ENCODE data around the gene PMPCA. TPM values are rescaled to one million over a fixed set of nuclear protein-coding genes. Genes with fewer than 3 reads are reported as not detected.

Gene PMPCA
- total and polyA plus RNA-seq, 2 of the 8 experiments (the other 6 are each of a cell fraction or from before 2014, with no cell fraction given), result 60.0 to 88.2 TPM

DNA sequence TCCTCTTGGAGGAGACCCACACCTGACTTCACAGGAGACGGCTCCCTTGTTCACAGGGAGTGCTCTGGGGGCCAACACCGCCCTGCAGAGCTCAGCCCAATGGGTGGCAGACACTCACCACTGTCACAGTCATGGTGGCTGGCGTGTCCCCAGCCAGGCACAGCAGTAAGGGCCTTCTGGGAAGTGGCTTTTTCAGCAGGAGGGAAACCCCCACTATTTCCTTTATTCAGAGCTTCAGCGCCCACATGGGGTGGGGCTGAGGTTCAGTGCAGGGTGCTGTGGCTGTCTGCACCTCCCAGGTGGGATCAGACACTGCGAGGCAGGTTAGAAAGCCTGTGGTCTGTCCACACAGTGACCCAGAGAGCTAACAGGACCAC, 6.9 kb upstream of the PMPCA start (continued):
- TF ChIP-seq, protein P1, sequence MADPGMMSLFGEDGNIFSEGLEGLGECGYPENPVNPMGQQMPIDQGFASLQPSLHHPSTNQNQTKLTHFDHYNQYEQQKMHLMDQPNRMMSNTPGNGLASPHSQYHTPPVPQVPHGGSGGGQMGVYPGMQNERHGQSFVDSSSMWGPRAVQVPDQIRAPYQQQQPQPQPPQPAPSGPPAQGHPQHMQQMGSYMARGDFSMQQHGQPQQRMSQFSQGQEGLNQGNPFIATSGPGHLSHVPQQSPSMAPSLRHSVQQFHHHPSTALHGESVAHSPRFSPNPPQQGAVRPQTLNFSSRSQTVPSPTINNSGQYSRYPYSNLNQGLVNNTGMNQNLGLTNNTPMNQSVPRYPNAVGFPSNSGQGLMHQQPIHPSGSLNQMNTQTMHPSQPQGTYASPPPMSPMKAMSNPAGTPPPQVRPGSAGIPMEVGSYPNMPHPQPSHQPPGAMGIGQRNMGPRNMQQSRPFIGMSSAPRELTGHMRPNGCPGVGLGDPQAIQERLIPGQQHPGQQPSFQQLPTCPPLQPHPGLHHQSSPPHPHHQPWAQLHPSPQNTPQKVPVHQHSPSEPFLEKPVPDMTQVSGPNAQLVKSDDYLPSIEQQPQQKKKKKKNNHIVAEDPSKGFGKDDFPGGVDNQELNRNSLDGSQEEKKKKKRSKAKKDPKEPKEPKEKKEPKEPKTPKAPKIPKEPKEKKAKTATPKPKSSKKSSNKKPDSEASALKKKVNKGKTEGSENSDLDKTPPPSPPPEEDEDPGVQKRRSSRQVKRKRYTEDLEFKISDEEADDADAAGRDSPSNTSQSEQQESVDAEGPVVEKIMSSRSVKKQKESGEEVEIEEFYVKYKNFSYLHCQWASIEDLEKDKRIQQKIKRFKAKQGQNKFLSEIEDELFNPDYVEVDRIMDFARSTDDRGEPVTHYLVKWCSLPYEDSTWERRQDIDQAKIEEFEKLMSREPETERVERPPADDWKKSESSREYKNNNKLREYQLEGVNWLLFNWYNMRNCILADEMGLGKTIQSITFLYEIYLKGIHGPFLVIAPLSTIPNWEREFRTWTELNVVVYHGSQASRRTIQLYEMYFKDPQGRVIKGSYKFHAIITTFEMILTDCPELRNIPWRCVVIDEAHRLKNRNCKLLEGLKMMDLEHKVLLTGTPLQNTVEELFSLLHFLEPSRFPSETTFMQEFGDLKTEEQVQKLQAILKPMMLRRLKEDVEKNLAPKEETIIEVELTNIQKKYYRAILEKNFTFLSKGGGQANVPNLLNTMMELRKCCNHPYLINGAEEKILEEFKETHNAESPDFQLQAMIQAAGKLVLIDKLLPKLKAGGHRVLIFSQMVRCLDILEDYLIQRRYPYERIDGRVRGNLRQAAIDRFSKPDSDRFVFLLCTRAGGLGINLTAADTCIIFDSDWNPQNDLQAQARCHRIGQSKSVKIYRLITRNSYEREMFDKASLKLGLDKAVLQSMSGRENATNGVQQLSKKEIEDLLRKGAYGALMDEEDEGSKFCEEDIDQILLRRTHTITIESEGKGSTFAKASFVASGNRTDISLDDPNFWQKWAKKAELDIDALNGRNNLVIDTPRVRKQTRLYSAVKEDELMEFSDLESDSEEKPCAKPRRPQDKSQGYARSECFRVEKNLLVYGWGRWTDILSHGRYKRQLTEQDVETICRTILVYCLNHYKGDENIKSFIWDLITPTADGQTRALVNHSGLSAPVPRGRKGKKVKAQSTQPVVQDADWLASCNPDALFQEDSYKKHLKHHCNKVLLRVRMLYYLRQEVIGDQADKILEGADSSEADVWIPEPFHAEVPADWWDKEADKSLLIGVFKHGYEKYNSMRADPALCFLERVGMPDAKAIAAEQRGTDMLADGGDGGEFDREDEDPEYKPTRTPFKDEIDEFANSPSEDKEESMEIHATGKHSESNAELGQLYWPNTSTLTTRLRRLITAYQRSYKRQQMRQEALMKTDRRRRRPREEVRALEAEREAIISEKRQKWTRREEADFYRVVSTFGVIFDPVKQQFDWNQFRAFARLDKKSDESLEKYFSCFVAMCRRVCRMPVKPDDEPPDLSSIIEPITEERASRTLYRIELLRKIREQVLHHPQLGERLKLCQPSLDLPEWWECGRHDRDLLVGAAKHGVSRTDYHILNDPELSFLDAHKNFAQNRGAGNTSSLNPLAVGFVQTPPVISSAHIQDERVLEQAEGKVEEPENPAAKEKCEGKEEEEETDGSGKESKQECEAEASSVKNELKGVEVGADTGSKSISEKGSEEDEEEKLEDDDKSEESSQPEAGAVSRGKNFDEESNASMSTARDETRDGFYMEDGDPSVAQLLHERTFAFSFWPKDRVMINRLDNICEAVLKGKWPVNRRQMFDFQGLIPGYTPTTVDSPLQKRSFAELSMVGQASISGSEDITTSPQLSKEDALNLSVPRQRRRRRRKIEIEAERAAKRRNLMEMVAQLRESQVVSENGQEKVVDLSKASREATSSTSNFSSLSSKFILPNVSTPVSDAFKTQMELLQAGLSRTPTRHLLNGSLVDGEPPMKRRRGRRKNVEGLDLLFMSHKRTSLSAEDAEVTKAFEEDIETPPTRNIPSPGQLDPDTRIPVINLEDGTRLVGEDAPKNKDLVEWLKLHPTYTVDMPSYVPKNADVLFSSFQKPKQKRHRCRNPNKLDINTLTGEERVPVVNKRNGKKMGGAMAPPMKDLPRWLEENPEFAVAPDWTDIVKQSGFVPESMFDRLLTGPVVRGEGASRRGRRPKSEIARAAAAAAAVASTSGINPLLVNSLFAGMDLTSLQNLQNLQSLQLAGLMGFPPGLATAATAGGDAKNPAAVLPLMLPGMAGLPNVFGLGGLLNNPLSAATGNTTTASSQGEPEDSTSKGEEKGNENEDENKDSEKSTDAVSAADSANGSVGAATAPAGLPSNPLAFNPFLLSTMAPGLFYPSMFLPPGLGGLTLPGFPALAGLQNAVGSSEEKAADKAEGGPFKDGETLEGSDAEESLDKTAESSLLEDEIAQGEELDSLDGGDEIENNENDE (IDR thresholded peaks at IDR 0.05; ENCODE audit: insufficient replicate concordance, low read length), result no peak
- no peak for TF ChIP-seq HDAC2 (IDR thresholded peaks at IDR 0.05; ENCODE audit: borderline replicate concordance in 1 of 2, low read depth in 2 of 2, low read length in 2 of 2)
- no peak for TF ChIP-seq POLR2A (IDR thresholded peaks at IDR 0.05; ENCODE audit: control extremely low read depth in 1 of 2, low read depth in 2 of 2, low read length in 2 of 2)
- no peak for TF ChIP-seq CBX5 (IDR thresholded peaks at IDR 0.05; ENCODE audit: low read depth, low read length)
- TF ChIP-seq CHD1 (IDR thresholded peaks at IDR 0.05; ENCODE audit: low read depth, low read length), result no peak
- TF ChIP-seq KDM5A (IDR thresholded peaks at IDR 0.05; ENCODE audit: low read length), result no peak
- TF ChIP-seq TEAD4 (IDR thresholded peaks at IDR 0.05; ENCODE audit: low read depth, low read length), result no peak
- TF ChIP-seq YY1 (IDR thresholded peaks at IDR 0.05; ENCODE audit: low read depth, low read length), result no peak
- TF ChIP-seq SIX5 (IDR thresholded peaks at IDR 0.05; ENCODE audit: low read depth, low read length), result no peak
- TF ChIP-seq ZNF274 (IDR thresholded peaks at IDR 0.05; ENCODE audit: borderline replicate concordance, extremely low read depth, low read length), result no peak
- TF ChIP-seq, protein P2, sequence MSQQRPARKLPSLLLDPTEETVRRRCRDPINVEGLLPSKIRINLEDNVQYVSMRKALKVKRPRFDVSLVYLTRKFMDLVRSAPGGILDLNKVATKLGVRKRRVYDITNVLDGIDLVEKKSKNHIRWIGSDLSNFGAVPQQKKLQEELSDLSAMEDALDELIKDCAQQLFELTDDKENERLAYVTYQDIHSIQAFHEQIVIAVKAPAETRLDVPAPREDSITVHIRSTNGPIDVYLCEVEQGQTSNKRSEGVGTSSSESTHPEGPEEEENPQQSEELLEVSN (IDR thresholded peaks at IDR 0.05), result no peak
- no peak for TF ChIP-seq GTF2F1 (IDR thresholded peaks at IDR 0.05; ENCODE audit: borderline replicate concordance, low read depth, low read length)

Data from H1 (cell line).